Middle frontal gyrus (tissue), 1 donor: Measurements from ENCODE around the gene BATF2.

Experiments used
- DNase-seq: peaks from one replicate; pipeline ENCODE4 v3.0.0-alpha.2; 2015; ENCODE audit warnings: low spot score; ENCODE audit errors: extremely low spot score

Gene BATF2

GRCh38 chr11:64970731-64971151, 26.0 kb downstream of the BATF2 start:
- DNase-seq, result no peak

GRCh38 chr11:64969209-64969608, 27.6 kb downstream of the BATF2 start:
- no peak for DNase-seq

DNA sequence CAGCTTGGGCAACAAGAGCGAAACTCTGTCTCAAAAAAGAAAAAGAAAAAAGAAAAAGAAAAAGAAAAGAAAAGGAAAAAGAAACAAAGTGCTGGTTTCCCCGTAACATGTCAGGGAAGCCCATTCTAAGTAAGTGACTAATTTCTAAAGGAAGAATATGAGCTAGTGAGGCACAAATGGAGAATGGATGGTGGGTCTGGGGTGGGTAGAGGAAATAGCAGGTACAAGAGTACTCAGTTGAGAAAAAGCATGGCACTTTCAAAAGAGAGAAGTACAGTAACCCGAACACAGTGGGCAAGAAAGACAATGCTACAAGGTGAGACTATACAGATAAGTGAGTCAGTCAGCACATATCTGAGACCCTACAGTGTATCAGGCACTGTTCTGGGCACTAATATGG, 29.4 kb downstream of the BATF2 start:
- no peak for DNase-seq

- DNase-seq, result no peak
Measured at GRCh38 chr11:64963072-64963631, 33.6 kb downstream of the BATF2 start.

GRCh38 chr11:64960719-64961118, 36.1 kb downstream of the BATF2 start:
- no peak for DNase-seq

DNA sequence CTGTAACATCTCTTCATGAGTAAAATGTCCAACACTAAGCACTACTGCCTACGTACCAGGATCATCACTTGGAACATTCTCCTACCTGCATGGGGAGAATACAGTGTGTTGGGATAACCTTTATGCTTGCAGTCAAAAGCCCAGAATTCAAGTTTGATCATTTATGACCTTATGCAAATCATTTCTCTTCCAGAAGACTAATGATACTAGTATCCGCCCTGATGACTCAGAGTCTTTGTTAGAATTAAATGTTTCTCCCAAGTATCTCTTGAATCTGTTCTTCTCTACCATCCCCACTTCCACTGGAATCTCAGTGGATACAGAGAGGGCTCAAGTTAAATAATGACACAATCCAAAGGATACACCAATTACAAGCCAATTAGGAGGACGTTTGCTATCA, 37.3 kb downstream of the BATF2 start:
- no peak for DNase-seq

GRCh38 chr11:64954201-64954600, 42.6 kb downstream of the BATF2 start:
- no peak for DNase-seq

GRCh38 chr11:64951529-64951928, 45.2 kb downstream of the BATF2 start:
- DNase-seq, result no peak

GRCh38 chr11:64947208-64947814, 49.5 kb downstream of the BATF2 start:
- DNase-seq, result no peak
